ENCODE results near the gene SDK1.

Gene SDK1

DNA sequence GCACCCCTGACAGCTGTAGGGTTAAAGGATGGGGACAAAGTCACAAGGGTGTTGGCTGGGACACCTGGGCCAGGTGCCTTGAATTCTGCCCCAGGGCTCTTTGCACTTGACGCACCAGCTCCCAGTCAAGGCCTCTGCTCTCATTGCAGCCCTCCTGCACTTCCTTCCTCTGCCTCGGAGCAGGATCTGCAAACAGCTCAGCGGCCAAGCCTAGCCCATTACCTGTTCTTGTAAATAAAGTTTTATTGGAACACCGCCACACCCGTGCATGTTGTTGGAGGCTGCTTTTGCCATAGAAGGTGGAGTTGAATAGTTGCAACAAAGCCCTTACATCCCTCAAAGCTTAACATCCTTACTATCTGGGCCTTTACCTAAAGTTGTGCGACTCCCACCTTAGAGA lies 897.2 kb downstream of the SDK1 start:
- Histone ChIP-seq H4K8ac (ENCODE audit: low read depth, low read length) (no peak overlapping the region), H3K4ac (ENCODE audit: low read length) (no peak overlapping the region), H3K9me3 (replicated peaks in 1 of 2; ENCODE audit: control insufficient read depth in 2 of 2, insufficient read depth in 1 of 2, low read depth in 1 of 2, low read length in 2 of 2) (no peaks in the 10 kb centered on the region), H3K9ac (ENCODE audit: low read depth, low read length, poor library complexity) (no peak overlapping the region), H3K79me1 (ENCODE audit: low read depth, low read length) (no peaks in the 10 kb centered on the region), H3K4me2 (ENCODE audit: insufficient read depth, low read length, poor library complexity, severe bottlenecking) (no peak overlapping the region), H3K27me3 (ENCODE audit: control insufficient read depth in 3 of 3, insufficient read depth in 3 of 3, low read depth in 1 of 3, low read length in 3 of 3) (no peaks in the 10 kb centered on the region), H2BK12ac (ENCODE audit: low read length) (no peak overlapping the region), H3K14ac (ENCODE audit: low read length) (no peak overlapping the region), H3K18ac (ENCODE audit: low read length) (no peak overlapping the region), H3K36me3 (replicated peaks in 1 of 2; ENCODE audit: control insufficient read depth in 2 of 2, insufficient read depth in 2 of 2, low read length in 2 of 2) (no peaks in the 10 kb centered on the region), H3K4me3 (ENCODE audit: low read length in 2 of 2) (no peak overlapping the region), H2AFZ (ENCODE audit: low read length) (no peak overlapping the region), H2BK15ac (ENCODE audit: low read length) (no peak overlapping the region), H2AK5ac (ENCODE audit: low read depth, low read length) (no peak overlapping the region), H2BK5ac (ENCODE audit: low read length) (no peak overlapping the region), H3K27ac (replicated peaks; ENCODE audit: low read length) (no peak overlapping the region), H3K23ac (ENCODE audit: low read depth, low read length, poor library complexity) (no peak overlapping the region), H3K4me1 (ENCODE audit: control insufficient read depth in 2 of 2, insufficient read depth in 1 of 2, low read depth in 1 of 2, low read length in 2 of 2) (peaks cover 7 to 8% of the 10 kb centered on the region in 2 donors), H4K91ac (ENCODE audit: low read depth, low read length, poor library complexity) (no peak overlapping the region), H2BK120ac (ENCODE audit: low read depth, low read length) (no peak overlapping the region)
- no peak for DNase-seq (ENCODE audit: low spot score)
- WGBS, 2 donors (ENCODE audit: extremely low coverage in 2 of 2, insufficient read length in 2 of 2, insufficient replicate concordance in 1 of 2) = no CpG with 5 or more reads among the region's 6 CpGs

DNA sequence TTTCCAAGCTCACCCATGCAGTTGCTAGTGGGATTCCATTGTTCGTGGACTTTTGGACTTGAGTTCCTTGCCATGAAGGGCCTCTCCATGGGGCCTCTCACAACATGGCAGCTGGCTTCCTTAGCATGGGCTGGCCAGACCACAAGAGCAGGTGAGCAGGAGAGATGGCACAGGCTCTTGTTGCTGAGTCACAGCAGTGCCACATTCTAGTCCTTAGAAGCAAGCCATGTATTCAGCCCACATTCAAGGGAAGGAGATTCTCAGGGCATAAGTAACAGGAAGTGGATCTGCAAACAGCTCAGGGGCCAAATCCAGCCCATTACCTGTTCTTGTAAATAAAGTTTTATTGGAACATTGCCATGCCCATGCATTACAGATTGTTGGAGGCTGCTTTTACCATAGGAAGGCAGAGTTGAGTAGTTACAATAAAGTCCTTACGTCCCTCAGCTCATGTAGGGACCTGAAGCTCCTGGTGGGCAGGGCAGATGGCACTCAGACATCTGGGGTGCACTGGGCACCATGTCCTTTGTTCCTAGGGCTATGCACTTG lies 899.6 kb downstream of the SDK1 start:
- H3K9me3 ChIP-seq (replicated peaks in 1 of 2; ENCODE audit: control insufficient read depth in 2 of 2, insufficient read depth in 1 of 2, low read depth in 1 of 2, low read length in 2 of 2) = no peaks in the 10 kb centered on the region
- H4K91ac ChIP-seq (ENCODE audit: low read depth, low read length, poor library complexity) = no peak overlapping the region
- no peak overlapping the region for H3K23ac ChIP-seq (ENCODE audit: low read depth, low read length, poor library complexity)
- no peak overlapping the region for H4K8ac ChIP-seq (ENCODE audit: low read depth, low read length)
- DNase-seq (ENCODE audit: low spot score) = no peak
- no peak overlapping the region for H3K4ac ChIP-seq (ENCODE audit: low read length)
- no peak overlapping the region for H3K14ac ChIP-seq (ENCODE audit: low read length)
- H3K27me3 ChIP-seq (ENCODE audit: control insufficient read depth in 3 of 3, insufficient read depth in 3 of 3, low read depth in 1 of 3, low read length in 3 of 3) = no peaks in the 10 kb centered on the region
- no peak overlapping the region for H3K4me3 ChIP-seq (ENCODE audit: low read length in 2 of 2)
- H3K79me1 ChIP-seq (ENCODE audit: low read depth, low read length) = no peaks in the 10 kb centered on the region
- H2AK5ac ChIP-seq (ENCODE audit: low read depth, low read length) = no peak overlapping the region
- no peak overlapping the region for H3K4me2 ChIP-seq (ENCODE audit: insufficient read depth, low read length, poor library complexity, severe bottlenecking)
- H2AFZ ChIP-seq (ENCODE audit: low read length) = no peak overlapping the region
- H2BK12ac ChIP-seq (ENCODE audit: low read length) = no peak overlapping the region
- H3K4me1 ChIP-seq (ENCODE audit: control insufficient read depth in 2 of 2, insufficient read depth in 1 of 2, low read depth in 1 of 2, low read length in 2 of 2) = peaks cover 7 to 8% of the 10 kb centered on the region in 2 donors
- H3K18ac ChIP-seq (ENCODE audit: low read length) = no peak overlapping the region
- H3K27ac ChIP-seq (replicated peaks; ENCODE audit: low read length) = no peak overlapping the region
- no peak overlapping the region for H2BK120ac ChIP-seq (ENCODE audit: low read depth, low read length)
- no peaks in the 10 kb centered on the region for H3K36me3 ChIP-seq (replicated peaks in 1 of 2; ENCODE audit: control insufficient read depth in 2 of 2, insufficient read depth in 2 of 2, low read length in 2 of 2)
- H2BK15ac ChIP-seq (ENCODE audit: low read length) = no peak overlapping the region
- no peak overlapping the region for H2BK5ac ChIP-seq (ENCODE audit: low read length)
- no CpG with 5 or more reads among the region's 2 CpGs for WGBS, 2 donors (ENCODE audit: extremely low coverage in 2 of 2, insufficient read length in 2 of 2, insufficient replicate concordance in 1 of 2)
- no peak overlapping the region for H3K9ac ChIP-seq (ENCODE audit: low read depth, low read length, poor library complexity)

DNA sequence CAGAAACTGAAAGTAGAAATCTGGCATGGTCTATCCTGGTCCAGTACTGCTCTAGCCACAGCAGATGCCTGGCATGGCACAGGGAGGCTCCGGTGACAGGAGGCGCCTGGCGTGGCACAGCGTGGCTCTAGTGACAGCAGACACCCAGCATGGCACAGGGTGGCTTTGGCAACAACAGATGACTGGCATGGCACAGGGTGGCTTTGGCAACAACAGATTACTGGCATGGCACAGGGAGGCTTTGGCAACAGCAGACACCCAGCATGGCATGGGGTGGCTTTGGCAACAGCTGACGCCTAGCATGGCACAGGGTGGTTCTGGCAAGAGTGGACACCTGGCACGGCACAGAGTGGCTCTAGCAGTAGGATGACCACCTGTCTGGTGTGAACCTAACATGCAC lies 900.5 kb downstream of the SDK1 start:
- no CpG with 5 or more reads among the region's 6 CpGs for WGBS, 2 donors (ENCODE audit: extremely low coverage in 2 of 2, insufficient read length in 2 of 2, insufficient replicate concordance in 1 of 2)
- H2AFZ ChIP-seq (ENCODE audit: low read length) = no peak overlapping the region

DNA sequence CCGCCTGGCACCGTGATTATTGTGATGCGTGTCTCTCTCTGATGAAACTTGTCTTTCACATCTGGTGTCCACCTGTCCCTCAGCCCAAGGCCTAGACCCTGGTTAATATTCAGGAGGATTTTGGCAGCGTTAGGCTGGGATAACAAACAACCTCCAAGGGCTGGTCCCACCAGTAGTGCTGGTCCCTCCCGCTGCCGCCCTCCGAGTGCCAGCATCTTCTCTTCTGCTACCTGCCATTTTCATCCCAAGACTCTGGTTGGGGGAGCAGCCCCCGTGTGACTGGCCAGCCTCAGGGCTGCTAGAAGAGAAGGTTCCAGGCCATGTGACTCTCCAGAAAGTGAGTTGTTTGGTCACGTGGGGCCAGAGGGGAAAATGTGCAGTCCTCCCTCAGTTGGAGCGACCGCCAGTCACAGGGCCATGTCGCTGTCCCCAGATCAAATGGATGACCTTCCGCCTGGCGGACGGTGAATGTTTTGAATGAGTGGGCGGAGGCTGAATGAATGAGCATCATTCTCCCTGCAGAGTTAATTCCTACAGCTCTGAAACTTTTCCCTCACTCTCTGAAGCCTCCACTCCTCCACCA lies 901.2 kb downstream of the SDK1 start:
- Histone ChIP-seq H3K9me3 (replicated peaks in 1 of 2; ENCODE audit: control insufficient read depth in 2 of 2, insufficient read depth in 1 of 2, low read depth in 1 of 2, low read length in 2 of 2) (no peaks in the 10 kb centered on the region), H3K4me1 (ENCODE audit: control insufficient read depth in 2 of 2, insufficient read depth in 1 of 2, low read depth in 1 of 2, low read length in 2 of 2) (peaks cover 4 to 8% of the 10 kb centered on the region in 2 donors), H3K36me3 (replicated peaks in 1 of 2; ENCODE audit: control insufficient read depth in 2 of 2, insufficient read depth in 2 of 2, low read length in 2 of 2) (no peaks in the 10 kb centered on the region), H4K91ac (ENCODE audit: low read depth, low read length, poor library complexity) (peak overlapping the region; percentile 85), H2BK12ac (ENCODE audit: low read length) (no peak overlapping the region), H3K9ac (ENCODE audit: low read depth, low read length, poor library complexity) (no peak overlapping the region), H3K14ac (ENCODE audit: low read length) (no peak overlapping the region), H2AFZ (ENCODE audit: low read length) (peak overlapping the region; percentile 74), H3K79me1 (ENCODE audit: low read depth, low read length) (no peaks in the 10 kb centered on the region), H4K8ac (ENCODE audit: low read depth, low read length) (no peak overlapping the region), H2BK5ac (ENCODE audit: low read length) (no peak overlapping the region), H3K27ac (replicated peaks; ENCODE audit: low read length) (peak overlapping the region; percentile 26), H3K4me3 (ENCODE audit: low read length in 2 of 2) (no peak overlapping the region), H3K18ac (ENCODE audit: low read length) (peak overlapping the region; percentile 53), H2BK15ac (ENCODE audit: low read length) (no peak overlapping the region), H2BK120ac (ENCODE audit: low read depth, low read length) (peak overlapping the region; percentile 87), H3K4ac (ENCODE audit: low read length) (no peak overlapping the region), H3K23ac (ENCODE audit: low read depth, low read length, poor library complexity) (no peak overlapping the region), H2AK5ac (ENCODE audit: low read depth, low read length) (peak overlapping the region; percentile 17), H3K4me2 (ENCODE audit: insufficient read depth, low read length, poor library complexity, severe bottlenecking) (no peak overlapping the region), H3K27me3 (ENCODE audit: control insufficient read depth in 3 of 3, insufficient read depth in 3 of 3, low read depth in 1 of 3, low read length in 3 of 3) (no peaks in the 10 kb centered on the region)
- no peak for DNase-seq (ENCODE audit: low spot score)
- no CpG with 5 or more reads among the region's 16 CpGs for WGBS, 2 donors (ENCODE audit: extremely low coverage in 2 of 2, insufficient read length in 2 of 2, insufficient replicate concordance in 1 of 2)

More for the DNA sequence above, 900.5 kb downstream of the SDK1 start:
- Histone ChIP-seq H3K79me1 (ENCODE audit: low read depth, low read length) (no peaks in the 10 kb centered on the region), H3K27me3 (ENCODE audit: control insufficient read depth in 3 of 3, insufficient read depth in 3 of 3, low read depth in 1 of 3, low read length in 3 of 3) (no peaks in the 10 kb centered on the region), H3K14ac (ENCODE audit: low read length) (no peak overlapping the region), H3K23ac (ENCODE audit: low read depth, low read length, poor library complexity) (peak overlapping the region; percentile 9), H3K36me3 (replicated peaks in 1 of 2; ENCODE audit: control insufficient read depth in 2 of 2, insufficient read depth in 2 of 2, low read length in 2 of 2) (no peaks in the 10 kb centered on the region), H3K4me2 (ENCODE audit: insufficient read depth, low read length, poor library complexity, severe bottlenecking) (no peak overlapping the region), H2BK12ac (ENCODE audit: low read length) (no peak overlapping the region), H2BK120ac (ENCODE audit: low read depth, low read length) (no peak overlapping the region), H2BK15ac (ENCODE audit: low read length) (no peak overlapping the region), H3K27ac (replicated peaks; ENCODE audit: low read length) (no peak overlapping the region), H4K91ac (ENCODE audit: low read depth, low read length, poor library complexity) (no peak overlapping the region), H3K4me1 (ENCODE audit: control insufficient read depth in 2 of 2, insufficient read depth in 1 of 2, low read depth in 1 of 2, low read length in 2 of 2) (peaks cover 4 to 8% of the 10 kb centered on the region in 2 donors), H2BK5ac (ENCODE audit: low read length) (no peak overlapping the region), H3K9me3 (replicated peaks in 1 of 2; ENCODE audit: control insufficient read depth in 2 of 2, insufficient read depth in 1 of 2, low read depth in 1 of 2, low read length in 2 of 2) (no peaks in the 10 kb centered on the region), H4K8ac (ENCODE audit: low read depth, low read length) (no peak overlapping the region), H3K4ac (ENCODE audit: low read length) (no peak overlapping the region), H3K9ac (ENCODE audit: low read depth, low read length, poor library complexity) (no peak overlapping the region), H2AK5ac (ENCODE audit: low read depth, low read length) (no peak overlapping the region), H3K18ac (ENCODE audit: low read length) (no peak overlapping the region), H3K4me3 (ENCODE audit: low read length in 2 of 2) (peak overlapping the region in 1 of 2 donors; percentile 47)
- no peak for DNase-seq (ENCODE audit: low spot score)
